ENCODE data around the gene PLBD1.

The PLBD1 gene

DNA sequence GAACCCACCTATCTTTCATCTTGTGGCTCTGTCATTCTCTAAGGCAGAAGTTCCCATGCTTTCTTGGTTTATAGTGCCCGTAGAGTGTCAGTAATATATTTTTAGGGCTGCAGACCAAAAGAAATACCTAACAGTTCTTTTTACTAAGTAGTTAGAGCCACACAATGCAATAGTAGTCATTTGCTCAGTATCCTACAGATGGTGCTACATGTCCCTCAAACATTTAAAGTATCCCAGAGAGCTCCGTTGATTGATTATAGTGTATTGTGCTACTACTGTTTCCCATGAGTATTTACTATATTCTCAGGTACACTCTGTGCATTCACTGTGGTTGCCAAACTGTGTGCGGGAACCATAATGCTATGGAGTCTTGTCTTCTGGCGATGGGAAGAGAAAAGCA, 4.7 kb upstream of the PLBD1 start:
- H3K27me3 ChIP-seq (ENCODE audit: insufficient read depth, poor library complexity, severe bottlenecking), result peaks cover 12% of the 10 kb centered on the region
- no peak for DNase-seq (ENCODE audit: low read depth in 1 of 2, low spot score in 1 of 2)
- TF ChIP-seq, protein P1, sequence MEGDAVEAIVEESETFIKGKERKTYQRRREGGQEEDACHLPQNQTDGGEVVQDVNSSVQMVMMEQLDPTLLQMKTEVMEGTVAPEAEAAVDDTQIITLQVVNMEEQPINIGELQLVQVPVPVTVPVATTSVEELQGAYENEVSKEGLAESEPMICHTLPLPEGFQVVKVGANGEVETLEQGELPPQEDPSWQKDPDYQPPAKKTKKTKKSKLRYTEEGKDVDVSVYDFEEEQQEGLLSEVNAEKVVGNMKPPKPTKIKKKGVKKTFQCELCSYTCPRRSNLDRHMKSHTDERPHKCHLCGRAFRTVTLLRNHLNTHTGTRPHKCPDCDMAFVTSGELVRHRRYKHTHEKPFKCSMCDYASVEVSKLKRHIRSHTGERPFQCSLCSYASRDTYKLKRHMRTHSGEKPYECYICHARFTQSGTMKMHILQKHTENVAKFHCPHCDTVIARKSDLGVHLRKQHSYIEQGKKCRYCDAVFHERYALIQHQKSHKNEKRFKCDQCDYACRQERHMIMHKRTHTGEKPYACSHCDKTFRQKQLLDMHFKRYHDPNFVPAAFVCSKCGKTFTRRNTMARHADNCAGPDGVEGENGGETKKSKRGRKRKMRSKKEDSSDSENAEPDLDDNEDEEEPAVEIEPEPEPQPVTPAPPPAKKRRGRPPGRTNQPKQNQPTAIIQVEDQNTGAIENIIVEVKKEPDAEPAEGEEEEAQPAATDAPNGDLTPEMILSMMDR (IDR thresholded peaks at IDR 0.05; ENCODE audit: insufficient read depth, low read length), result peak; percentile 10
- no peak for TF ChIP-seq GABPA (IDR thresholded peaks at IDR 0.05; ENCODE audit: low read depth)
- H3K4me3 ChIP-seq (replicated peaks; ENCODE audit: insufficient read depth, low read length), result no peak overlapping the region
- H3K27ac ChIP-seq (replicated peaks), result no peak overlapping the region

DNA sequence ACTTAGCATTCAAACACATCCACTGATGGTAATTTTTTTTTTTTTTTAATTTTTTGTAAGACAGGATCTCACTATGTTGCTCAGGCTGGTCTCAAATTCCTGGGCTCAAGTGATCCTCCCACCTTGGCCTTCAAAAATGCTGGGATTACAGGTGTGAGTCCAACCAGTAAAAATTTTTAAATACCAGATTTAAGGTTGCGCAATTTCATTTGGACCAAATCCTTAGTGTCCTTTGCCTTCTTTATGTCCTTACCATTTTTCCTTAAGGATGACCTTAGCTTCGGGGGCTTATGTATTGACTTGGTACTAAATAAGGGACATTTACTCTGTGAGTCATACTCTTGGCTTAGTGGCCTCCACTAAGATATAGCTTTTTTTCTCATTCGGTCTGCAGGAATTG, 4.1 kb upstream of the PLBD1 start:
- Histone ChIP-seq H3K27ac (replicated peaks) (no peak overlapping the region), H3K4me3 (replicated peaks; ENCODE audit: insufficient read depth, low read length) (no peak overlapping the region), H3K27me3 (ENCODE audit: insufficient read depth, poor library complexity, severe bottlenecking) (peaks cover 18% of the 10 kb centered on the region)
- DNase-seq (ENCODE audit: low read depth in 1 of 2, low spot score in 1 of 2), result no peak
- no peak for TF ChIP-seq SPI1 (IDR thresholded peaks at IDR 0.05; ENCODE audit: borderline replicate concordance, low read depth)

DNA sequence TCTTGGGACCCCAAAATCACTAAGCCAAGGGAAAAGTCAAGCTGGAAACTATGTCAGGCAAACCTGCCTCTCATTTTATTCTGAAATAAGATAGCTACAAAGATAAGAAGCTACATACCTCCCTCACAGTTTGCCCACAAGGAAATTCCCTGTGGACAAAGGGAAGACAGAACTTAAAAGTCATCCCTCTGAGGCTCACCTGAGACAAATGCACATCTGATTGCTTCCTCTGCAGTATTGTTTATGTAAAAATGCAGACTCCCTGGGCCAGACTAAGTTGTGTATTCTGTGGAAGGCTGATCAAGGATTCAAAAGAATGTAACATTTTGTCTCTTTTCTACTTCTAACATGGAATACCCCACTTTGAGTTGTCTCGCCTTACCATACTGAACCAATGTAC, 2.5 kb upstream of the PLBD1 start:
- peaks cover 18% of the 10 kb centered on the region for H3K27me3 ChIP-seq (ENCODE audit: insufficient read depth, poor library complexity, severe bottlenecking)
- H3K27ac ChIP-seq (replicated peaks), result no peak overlapping the region
- TF ChIP-seq, protein P2, sequence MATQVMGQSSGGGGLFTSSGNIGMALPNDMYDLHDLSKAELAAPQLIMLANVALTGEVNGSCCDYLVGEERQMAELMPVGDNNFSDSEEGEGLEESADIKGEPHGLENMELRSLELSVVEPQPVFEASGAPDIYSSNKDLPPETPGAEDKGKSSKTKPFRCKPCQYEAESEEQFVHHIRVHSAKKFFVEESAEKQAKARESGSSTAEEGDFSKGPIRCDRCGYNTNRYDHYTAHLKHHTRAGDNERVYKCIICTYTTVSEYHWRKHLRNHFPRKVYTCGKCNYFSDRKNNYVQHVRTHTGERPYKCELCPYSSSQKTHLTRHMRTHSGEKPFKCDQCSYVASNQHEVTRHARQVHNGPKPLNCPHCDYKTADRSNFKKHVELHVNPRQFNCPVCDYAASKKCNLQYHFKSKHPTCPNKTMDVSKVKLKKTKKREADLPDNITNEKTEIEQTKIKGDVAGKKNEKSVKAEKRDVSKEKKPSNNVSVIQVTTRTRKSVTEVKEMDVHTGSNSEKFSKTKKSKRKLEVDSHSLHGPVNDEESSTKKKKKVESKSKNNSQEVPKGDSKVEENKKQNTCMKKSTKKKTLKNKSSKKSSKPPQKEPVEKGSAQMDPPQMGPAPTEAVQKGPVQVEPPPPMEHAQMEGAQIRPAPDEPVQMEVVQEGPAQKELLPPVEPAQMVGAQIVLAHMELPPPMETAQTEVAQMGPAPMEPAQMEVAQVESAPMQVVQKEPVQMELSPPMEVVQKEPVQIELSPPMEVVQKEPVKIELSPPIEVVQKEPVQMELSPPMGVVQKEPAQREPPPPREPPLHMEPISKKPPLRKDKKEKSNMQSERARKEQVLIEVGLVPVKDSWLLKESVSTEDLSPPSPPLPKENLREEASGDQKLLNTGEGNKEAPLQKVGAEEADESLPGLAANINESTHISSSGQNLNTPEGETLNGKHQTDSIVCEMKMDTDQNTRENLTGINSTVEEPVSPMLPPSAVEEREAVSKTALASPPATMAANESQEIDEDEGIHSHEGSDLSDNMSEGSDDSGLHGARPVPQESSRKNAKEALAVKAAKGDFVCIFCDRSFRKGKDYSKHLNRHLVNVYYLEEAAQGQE (IDR thresholded peaks at IDR 0.05; ENCODE audit: insufficient replicate concordance, low read depth), result no peak
- TF ChIP-seq POLR2AphosphoS5 (IDR thresholded peaks at IDR 0.05; ENCODE audit: low read depth) (no peak), GABPA (IDR thresholded peaks at IDR 0.05; ENCODE audit: low read depth) (no peak), SPI1 (IDR thresholded peaks at IDR 0.05; ENCODE audit: borderline replicate concordance, low read depth) (no peak)
- TF ChIP-seq, protein P1 (IDR thresholded peaks at IDR 0.05; ENCODE audit: insufficient read depth, low read length), result no peak
- H3K4me3 ChIP-seq (replicated peaks; ENCODE audit: insufficient read depth, low read length), result no peak overlapping the region
- DNase-seq (ENCODE audit: low read depth in 1 of 2, low spot score in 1 of 2), result no peak

DNA sequence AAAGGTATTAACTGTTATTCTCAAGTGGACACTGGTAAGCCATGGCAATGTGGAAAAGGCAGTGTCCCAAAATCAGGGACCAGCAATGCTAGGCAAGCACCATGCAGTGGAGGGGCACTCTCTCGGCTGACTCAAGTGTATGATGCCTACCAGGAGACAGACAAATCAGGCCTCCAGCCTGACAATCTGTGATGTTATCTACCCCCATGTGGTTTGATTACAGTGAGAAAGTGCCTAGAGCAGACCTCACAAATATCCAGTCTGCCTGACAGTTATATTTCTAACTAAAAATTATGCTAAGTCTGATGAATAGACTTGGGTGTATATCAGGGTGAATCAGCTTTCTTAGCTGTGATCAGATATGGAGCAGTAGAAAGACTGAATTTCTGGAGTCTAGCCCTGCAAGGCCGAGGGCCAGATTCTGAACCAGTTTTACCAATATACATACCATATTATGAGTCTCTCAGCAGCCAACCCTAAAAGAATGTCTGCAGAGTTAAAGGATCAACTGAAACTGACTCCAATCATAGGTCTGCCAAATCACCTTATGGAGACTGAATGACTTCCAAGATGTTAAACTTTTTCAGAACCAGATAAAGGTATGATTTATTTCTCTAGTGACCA, 3.2 kb downstream of the PLBD1 start:
- DNase-seq (ENCODE audit: low read depth in 1 of 2, low spot score in 1 of 2), result no peak
- Histone ChIP-seq H3K4me3 (replicated peaks; ENCODE audit: insufficient read depth, low read length) (no peak overlapping the region), H3K27ac (replicated peaks) (no peak overlapping the region), H3K27me3 (ENCODE audit: insufficient read depth, poor library complexity, severe bottlenecking) (peaks cover 13% of the 10 kb centered on the region)
- TF ChIP-seq, protein P2 (IDR thresholded peaks at IDR 0.05; ENCODE audit: insufficient replicate concordance, low read depth), result no peak
- no peak for TF ChIP-seq GABPA (IDR thresholded peaks at IDR 0.05; ENCODE audit: low read depth)
- no peak for TF ChIP-seq POLR2AphosphoS5 (IDR thresholded peaks at IDR 0.05; ENCODE audit: low read depth)
- no peak for TF ChIP-seq SPI1 (IDR thresholded peaks at IDR 0.05; ENCODE audit: borderline replicate concordance, low read depth)

DNA sequence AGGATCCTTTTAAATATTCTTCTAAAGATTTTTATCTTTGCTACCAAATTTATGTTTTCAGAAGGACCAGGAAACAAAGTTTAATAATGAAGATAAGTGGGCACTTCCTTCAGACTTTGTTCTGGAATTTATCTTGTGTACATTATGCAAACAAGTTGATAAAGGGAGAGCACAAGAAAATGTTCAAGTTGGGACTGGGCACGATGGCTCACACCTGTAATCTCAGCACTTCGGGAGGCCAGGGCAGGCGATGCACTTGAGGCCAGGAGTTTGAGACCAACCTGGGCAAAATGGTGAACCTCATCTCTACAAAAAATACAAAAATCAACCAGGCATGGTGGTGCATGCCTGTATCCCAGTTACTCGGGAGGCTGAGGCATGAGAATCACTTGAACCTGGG, 4.6 kb downstream of the PLBD1 start:
- Histone ChIP-seq H3K4me3 (replicated peaks; ENCODE audit: insufficient read depth, low read length) (no peak overlapping the region), H3K27ac (replicated peaks) (no peak overlapping the region), H3K27me3 (ENCODE audit: insufficient read depth, poor library complexity, severe bottlenecking) (peaks cover 11% of the 10 kb centered on the region)
- DNase-seq (ENCODE audit: low read depth in 1 of 2, low spot score in 1 of 2), result no peak
- TF ChIP-seq SPI1 (IDR thresholded peaks at IDR 0.05; ENCODE audit: borderline replicate concordance, low read depth) (no peak), POLR2AphosphoS5 (IDR thresholded peaks at IDR 0.05; ENCODE audit: low read depth) (no peak)
